OCI-M1 (cell line): ENCODE results near the gene ANKRD34A.
A peak's percentile ranks its signal among the peaks of the same experiment; 100 is the strongest.

Experiments used
- DNase-seq: peaks from one replicate; lab custom pipeline; 2025; lab: John Stamatoyannopoulos, UW

The ANKRD34A gene

GRCh38 chr1:145990249-145990855, 26.0 kb upstream of the ANKRD34A start:
- no peak for DNase-seq

DNA sequence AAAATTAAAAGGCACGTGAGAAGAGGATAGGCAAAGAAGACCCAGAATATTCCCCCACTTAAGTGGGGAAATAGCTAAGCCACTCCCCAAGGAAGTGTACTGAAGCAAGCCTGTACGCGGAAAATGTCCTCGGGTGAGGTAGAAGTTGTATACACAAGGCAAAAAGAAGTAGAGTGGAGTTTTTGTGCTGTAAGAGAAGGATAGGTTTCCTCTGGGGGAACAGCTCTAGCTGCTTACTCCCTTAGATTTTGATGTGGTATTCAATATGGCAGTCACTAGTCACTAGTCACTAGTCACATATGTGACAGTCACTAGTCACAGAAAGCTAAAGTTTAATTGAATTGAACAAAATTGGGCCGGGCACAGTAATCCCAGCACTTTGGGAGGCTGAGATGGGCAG, 24.4 kb upstream of the ANKRD34A start:
- DNase-seq, result no peak

- DNase-seq, result no peak
Observed at GRCh38 chr1:145987926-145988325, 23.6 kb upstream of the ANKRD34A start.

GRCh38 chr1:145986551-145986950, 22.2 kb upstream of the ANKRD34A start:
- DNase-seq, result no peak

GRCh38 chr1:145985502-145986439, 21.4 kb upstream of the ANKRD34A start:
- DNase-seq, result peak; percentile 91

- DNase-seq, result no peak
Observed at GRCh38 chr1:145985129-145985501, 20.7 kb upstream of the ANKRD34A start.

- no peak for DNase-seq
Observed at GRCh38 chr1:145983960-145984830, 19.8 kb upstream of the ANKRD34A start.

GRCh38 chr1:145983206-145983675, 18.9 kb upstream of the ANKRD34A start:
- no peak for DNase-seq

DNA sequence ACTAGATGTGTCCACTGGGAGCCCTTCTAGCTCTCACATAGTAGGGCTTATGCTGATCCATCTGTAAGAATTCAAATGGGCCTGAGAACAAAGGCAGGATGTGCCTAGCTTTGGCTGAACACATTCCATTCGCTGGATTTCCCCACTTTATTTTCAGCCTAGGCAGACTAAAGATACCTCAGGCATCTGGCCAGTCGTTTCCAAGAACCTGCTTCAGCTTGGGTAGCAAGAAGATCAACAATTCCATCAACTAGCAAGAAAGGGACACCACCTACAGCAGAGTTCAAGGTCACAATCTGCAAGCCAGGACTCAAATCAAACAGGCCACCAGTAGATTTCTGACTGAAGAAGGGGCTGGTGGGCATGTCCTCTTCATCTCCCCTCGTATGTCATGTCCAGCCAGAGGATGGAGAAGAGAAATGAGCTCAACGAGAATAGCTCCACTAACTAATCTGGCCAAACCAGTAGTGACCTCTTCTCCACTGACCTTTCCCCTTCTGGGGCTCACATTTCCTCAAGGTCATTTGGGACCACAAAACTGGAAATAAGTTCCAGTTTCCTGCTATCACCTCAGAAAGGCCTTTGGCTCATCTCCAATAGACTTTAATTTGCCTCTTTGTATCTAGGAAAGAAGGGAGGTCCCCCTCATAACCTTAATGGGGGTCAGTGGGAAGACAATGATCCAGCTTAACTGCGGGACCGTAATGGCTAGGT, 17.8 kb upstream of the ANKRD34A start:
- DNase-seq, result no peak

DNA sequence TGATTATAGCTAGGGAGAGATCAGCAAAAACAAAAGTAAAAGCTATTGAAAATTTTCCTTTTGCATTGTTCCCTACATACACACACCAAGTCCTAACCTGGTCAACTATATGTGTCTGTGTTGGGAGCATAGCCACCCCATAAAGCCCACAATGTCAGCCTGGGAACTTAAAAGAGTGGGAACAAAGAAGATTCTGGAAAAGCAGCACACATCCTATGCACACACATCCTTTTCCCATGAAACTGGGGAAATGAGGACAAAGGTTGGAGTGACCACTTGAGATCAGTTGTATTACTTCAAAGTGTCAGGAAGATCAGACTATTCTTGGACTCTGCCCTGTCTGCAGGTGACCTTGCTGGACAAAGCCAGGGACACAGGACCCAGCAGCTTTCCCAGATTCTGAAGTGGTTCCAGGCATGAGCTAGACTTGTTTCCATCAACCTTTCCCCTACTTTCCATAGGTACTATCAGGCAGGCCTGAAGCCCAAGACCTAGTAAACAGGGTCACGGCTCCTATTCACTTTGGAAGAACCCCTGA, 16.2 kb upstream of the ANKRD34A start:
- no peak for DNase-seq

GRCh38 chr1:145979746-145980456, 15.5 kb upstream of the ANKRD34A start:
- peak; percentile 86 for DNase-seq

GRCh38 chr1:145978854-145979745, 14.7 kb upstream of the ANKRD34A start:
- peak; percentile 100 for DNase-seq

GRCh38 chr1:145978471-145978853, 14.1 kb upstream of the ANKRD34A start:
- no peak for DNase-seq

DNA sequence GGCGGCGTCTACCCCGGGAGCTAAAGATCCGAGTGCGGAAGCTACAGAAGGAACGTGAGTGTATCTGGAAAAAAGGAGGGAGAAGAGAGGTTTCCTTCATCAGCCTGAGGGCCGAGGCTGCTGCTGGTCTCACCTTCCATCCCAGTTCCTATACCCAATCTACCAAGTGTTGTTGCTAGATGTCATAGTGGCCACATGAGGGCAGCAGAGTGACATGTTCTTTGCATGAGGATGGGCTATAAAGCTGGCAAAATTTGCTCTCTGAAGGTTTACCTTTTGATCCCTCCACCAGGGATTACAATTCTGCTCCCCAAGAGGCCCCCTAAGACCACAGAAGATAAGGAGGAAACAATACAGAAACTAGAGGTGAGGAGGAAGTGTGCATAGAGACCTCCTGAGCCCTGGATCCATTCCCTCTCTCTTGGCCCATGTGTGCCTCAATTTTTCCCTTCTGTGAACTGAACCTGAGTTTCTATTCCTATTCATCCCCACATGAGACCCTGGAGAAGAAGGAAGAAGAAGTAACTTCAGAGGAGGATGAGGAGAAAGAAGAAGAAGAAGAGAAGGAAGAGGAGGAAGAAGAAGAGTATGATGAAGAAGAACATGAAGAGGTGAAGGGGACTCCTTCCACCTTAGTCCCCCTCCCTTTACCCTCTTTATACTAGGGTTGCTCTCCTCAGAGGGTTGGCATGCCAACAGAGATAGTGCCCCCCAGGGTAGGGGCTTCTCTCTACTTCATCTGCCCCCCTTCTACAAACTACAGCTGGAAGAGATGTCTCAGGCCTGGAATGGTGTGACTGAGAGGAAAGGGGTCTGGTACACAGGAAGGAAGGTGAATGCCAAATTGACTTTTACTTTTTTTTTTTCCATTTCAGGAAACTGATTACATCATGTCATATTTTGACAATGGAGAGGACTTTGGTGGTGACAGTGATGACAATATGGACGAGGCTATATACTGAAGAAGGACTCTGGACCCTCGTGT, 13.4 kb upstream of the ANKRD34A start:
- peak; percentile 94 for DNase-seq

GRCh38 chr1:145977016-145977415, 12.6 kb upstream of the ANKRD34A start:
- DNase-seq, result no peak

- DNase-seq, result no peak
Observed at GRCh38 chr1:145975216-145975615, 10.8 kb upstream of the ANKRD34A start.

- DNase-seq, result no peak
Observed at GRCh38 chr1:145974721-145975120, 10.3 kb upstream of the ANKRD34A start.

DNA sequence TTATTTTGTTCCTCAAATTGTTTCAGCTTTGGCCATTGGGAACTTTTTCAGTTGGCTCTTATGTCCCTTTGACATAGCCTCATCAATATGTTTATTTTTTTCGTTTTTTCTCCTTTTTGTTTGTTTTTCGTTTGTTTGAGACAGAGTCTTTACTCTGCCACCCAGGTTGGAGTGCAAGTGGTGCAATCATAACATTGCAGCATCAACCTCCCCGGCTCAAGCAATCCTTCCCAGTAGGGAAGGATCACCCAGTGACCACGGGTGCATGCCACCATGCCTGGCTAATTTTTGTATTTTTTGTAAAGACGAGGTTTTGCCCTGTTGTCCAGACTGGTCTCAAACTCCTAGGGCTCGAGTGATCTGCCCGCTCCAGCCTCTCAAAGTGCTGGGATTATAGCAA, 8.2 kb upstream of the ANKRD34A start:
- DNase-seq, result no peak
